Ishikawa (cell line): ENCODE measurements around the gene GBF1.

Experiments used
- CEBPB ChIP-seq: IDR thresholded peaks from 2 replicates; pipeline ENCODE4 v1.6.1; 2012
- EP300 ChIP-seq: IDR thresholded peaks from 2 replicates; pipeline ENCODE4 v1.6.1; 2012; ENCODE audit warnings: borderline replicate concordance
- RAD21 ChIP-seq: IDR thresholded peaks from 2 replicates; pipeline ENCODE4 v1.6.1; 2012; ENCODE audit warnings: low read depth
- TEAD4 ChIP-seq: IDR thresholded peaks from 2 replicates; pipeline ENCODE4 v1.6.1; 2012
- YY1 ChIP-seq: IDR thresholded peaks from 2 replicates; pipeline ENCODE4 v1.6.1; 2012; ENCODE audit warnings: low read depth

GRCh38 chr10:102412293-102412692 is 167.0 kb downstream of the GBF1 start:
- TF ChIP-seq YY1, result no peak
- TF ChIP-seq RAD21, result no peak
- TF ChIP-seq EP300, result no peak
- TF ChIP-seq CEBPB, result no peak
- no peak for TF ChIP-seq TEAD4
